Measurements from ENCODE around the gene ARRDC1. TPM values are rescaled to one million over a fixed set of nuclear protein-coding genes. Genes with fewer than 3 reads are reported as not detected.
A peak's percentile ranks its signal among the peaks of the same experiment; 100 is the strongest.

ARRDC1 gene
- polyA plus RNA-seq, 2 of the 4 experiments (the other 2 are of a cell fraction): 20.7 to 22.5 TPM

DNA sequence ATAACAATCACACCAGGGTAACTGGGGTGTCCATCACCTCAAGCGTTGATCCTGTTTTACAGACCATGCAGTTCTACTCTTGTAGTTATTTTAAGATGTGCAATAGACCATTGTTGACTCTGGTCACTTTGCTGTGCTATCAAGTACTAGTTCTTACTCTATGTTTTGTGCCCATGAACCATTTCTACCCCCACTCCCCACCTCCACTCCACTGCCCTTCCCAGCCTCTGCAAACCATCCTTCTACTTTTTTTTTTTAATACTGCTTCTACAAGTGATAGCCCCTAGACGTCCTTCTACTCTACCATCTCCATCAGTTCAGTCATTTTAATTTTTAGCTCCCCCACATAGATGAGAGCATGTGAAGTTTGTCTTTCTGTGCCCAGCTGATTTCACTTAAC lies 52.1 kb downstream of the ARRDC1 start:
- ChIA-PET POLR2A (no interaction called here), CTCF (interaction anchor here (1.1 to 1.6 kb wide), 2 partner anchors 14 to 16 kb away, joined by 3 to 6 read pairs; no protein-coding TSS in a partner anchor)
- no peak overlapping the region for H3K4me3 ChIP-seq
- ATAC-seq: no peak
- no peak for DNase-seq (ENCODE audit: low read depth in 1 of 2, low spot score in 1 of 2)
- H3K4me2 ChIP-seq: no peak overlapping the region
- 91% methylated on average over 2 of the region's 2 CpGs for WGBS (ENCODE audit: missing lambda C conversion rate)
- H3K4me1 ChIP-seq: no peaks in the 10 kb centered on the region
- TF ChIP-seq, protein P1, sequence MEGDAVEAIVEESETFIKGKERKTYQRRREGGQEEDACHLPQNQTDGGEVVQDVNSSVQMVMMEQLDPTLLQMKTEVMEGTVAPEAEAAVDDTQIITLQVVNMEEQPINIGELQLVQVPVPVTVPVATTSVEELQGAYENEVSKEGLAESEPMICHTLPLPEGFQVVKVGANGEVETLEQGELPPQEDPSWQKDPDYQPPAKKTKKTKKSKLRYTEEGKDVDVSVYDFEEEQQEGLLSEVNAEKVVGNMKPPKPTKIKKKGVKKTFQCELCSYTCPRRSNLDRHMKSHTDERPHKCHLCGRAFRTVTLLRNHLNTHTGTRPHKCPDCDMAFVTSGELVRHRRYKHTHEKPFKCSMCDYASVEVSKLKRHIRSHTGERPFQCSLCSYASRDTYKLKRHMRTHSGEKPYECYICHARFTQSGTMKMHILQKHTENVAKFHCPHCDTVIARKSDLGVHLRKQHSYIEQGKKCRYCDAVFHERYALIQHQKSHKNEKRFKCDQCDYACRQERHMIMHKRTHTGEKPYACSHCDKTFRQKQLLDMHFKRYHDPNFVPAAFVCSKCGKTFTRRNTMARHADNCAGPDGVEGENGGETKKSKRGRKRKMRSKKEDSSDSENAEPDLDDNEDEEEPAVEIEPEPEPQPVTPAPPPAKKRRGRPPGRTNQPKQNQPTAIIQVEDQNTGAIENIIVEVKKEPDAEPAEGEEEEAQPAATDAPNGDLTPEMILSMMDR (IDR thresholded peaks at IDR 0.05): no peak
- TF ChIP-seq RFX5 (IDR thresholded peaks at IDR 0.05) (no peak), HOXA7 (CRISPR knock-in tag; IDR thresholded peaks at IDR 0.05) (no peak), HOXB13 (CRISPR knock-in tag; IDR thresholded peaks at IDR 0.05; ENCODE audit: low read depth) (no peak), HEYL (CRISPR knock-in tag; IDR thresholded peaks at IDR 0.05) (no peak)
- FAIRE-seq: no peak
- H3K27ac ChIP-seq: no peak overlapping the region
- no peaks in the 10 kb centered on the region for H3K9me3 ChIP-seq

DNA sequence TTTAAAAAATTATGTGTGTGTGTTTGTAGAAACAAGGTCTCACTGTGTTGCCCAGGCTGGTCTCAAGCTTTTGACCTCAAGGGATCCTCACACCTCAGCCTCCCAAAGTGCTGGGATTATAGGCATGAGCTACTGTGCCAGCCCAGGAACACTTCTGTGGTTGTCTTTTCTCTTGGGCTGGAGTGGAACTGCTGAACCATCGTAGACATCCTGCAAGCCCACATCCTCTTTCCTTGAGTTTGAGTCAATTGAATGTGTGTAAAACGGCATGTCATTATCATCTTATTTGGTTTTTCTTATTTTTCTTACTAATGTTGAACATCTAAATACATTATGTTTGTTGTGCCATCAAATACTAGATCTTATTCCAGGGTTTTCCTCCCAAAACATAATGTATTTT lies 53.3 kb downstream of the ARRDC1 start:
- ATAC-seq (no peak), DNase-seq (ENCODE audit: low read depth in 1 of 2, low spot score in 1 of 2) (no peak), FAIRE-seq (no peak)
- TF ChIP-seq CBX2 (IDR thresholded peaks at IDR 0.05; ENCODE audit: borderline replicate concordance, low read depth): no peak
- H3K4me1 ChIP-seq: peaks cover 8% of the 10 kb centered on the region; the same call in 2 of the 3 replicates
- ChIA-PET CTCF (interaction anchor here (1.1 to 1.6 kb wide), 2 partner anchors 13 to 15 kb away, joined by 3 to 6 read pairs; no protein-coding TSS in a partner anchor), POLR2A (no interaction called here)
- no peak overlapping the region for H3K4me2 ChIP-seq
- H3K27ac ChIP-seq: no peak overlapping the region
- H3K4me3 ChIP-seq: no peak overlapping the region
- H3K9me3 ChIP-seq: no peaks in the 10 kb centered on the region
- 91% methylated on average over 2 of the region's 2 CpGs for WGBS (ENCODE audit: missing lambda C conversion rate)

DNA sequence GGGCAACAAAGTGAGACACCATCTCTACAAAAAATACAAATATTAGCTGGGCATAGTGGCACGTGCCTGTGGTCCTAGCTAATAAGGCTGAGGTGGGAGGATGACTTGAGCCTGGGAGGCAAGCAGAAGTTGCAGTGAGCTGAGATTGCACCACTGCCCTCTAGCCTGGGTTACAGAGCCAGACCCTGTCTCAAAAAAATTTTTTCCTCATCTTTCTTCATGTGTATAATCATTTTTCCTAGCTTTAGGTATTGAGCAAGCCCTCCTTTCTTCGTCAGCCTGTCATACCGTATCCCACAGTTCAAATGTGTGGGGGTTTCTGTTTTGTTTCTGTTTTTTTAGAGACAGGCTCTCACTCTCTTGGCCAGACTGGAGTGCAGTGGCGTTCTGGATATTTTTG lies 54.7 kb downstream of the ARRDC1 start:
- CTCF ChIA-PET: interaction anchor here (1.1 kb wide), 1 partner anchor 13 kb away, joined by 4 read pairs; no protein-coding TSS in a partner anchor
- no peak overlapping the region for H3K4me3 ChIP-seq
- TF ChIP-seq HOXA7 (CRISPR knock-in tag; IDR thresholded peaks at IDR 0.05): no peak
- TF ChIP-seq NPAS2 (CRISPR knock-in tag; IDR thresholded peaks at IDR 0.05; ENCODE audit: borderline replicate concordance): no peak
- no peak for TF ChIP-seq CBX2 (IDR thresholded peaks at IDR 0.05; ENCODE audit: borderline replicate concordance, low read depth)
- TF ChIP-seq FOXS1 (CRISPR knock-in tag; IDR thresholded peaks at IDR 0.05): no peak
- no peak for TF ChIP-seq JUN (IDR thresholded peaks at IDR 0.05)
- no peak overlapping the region for H3K4me2 ChIP-seq
- DNase-seq (ENCODE audit: low read depth in 1 of 2, low spot score in 1 of 2) (no peak), ATAC-seq (no peak), FAIRE-seq (no peak)
- peaks cover 21% of the 10 kb centered on the region for H3K4me1 ChIP-seq
- WGBS (ENCODE audit: missing lambda C conversion rate): 87% methylated on average over 4 of the region's 4 CpGs
- H3K9me3 ChIP-seq: no peaks in the 10 kb centered on the region
- POLR2A ChIA-PET: no interaction called here
- no peak overlapping the region for H3K27ac ChIP-seq

DNA sequence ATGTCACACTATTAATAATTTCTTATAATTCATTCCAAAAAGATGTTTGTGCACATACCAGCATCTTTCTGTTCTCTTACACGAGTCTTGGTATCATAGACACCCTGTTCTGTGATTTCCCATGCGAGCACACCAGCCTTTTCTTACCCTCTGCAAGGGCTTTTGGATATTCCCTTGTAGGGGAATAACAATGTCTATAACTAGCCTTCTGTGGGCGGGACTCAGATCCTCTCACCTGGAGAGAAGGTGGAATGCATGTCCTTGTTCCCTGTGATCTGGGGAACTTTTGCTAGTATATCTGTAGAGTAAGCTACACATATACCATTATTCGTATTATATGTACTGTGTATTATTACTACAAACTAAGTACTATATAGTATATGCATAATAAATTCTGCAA lies 58.1 kb downstream of the ARRDC1 start:
- DNase-seq (ENCODE audit: low read depth in 1 of 2, low spot score in 1 of 2) (no peak), ATAC-seq (no peak), FAIRE-seq (no peak)
- Histone ChIP-seq H3K27ac (peak overlapping the region in 1 of 2 experiments; percentile 75; a peak in 1 of 6 replicates), H3K4me1 (peaks cover 35% of the 10 kb centered on the region), H3K4me2 (peak overlapping the region; percentile 66), H3K4me3 (no peak overlapping the region), H3K9me3 (no peaks in the 10 kb centered on the region)
- 84% methylated on average over 4 of the region's 4 CpGs for WGBS (ENCODE audit: missing lambda C conversion rate)
- TF ChIP-seq RARB (CRISPR knock-in tag; IDR thresholded peaks at IDR 0.05) (no peak), POLR2A (IDR thresholded peaks at IDR 0.05; ENCODE audit: low read length) (no peak), JUNB (IDR thresholded peaks at IDR 0.05) (no peak), POLR2AphosphoS2 (conservative IDR thresholded peaks at IDR 0.05; ENCODE audit: low read length) (no peak), TFCP2L1 (CRISPR knock-in tag; IDR thresholded peaks at IDR 0.05) (no peak)
- ChIA-PET CTCF (interaction anchor here (1.1 to 1.2 kb wide), 2 partner anchors 9 to 19 kb away, joined by 4 to 5 read pairs; no protein-coding TSS in a partner anchor), POLR2A (no interaction called here)

DNA sequence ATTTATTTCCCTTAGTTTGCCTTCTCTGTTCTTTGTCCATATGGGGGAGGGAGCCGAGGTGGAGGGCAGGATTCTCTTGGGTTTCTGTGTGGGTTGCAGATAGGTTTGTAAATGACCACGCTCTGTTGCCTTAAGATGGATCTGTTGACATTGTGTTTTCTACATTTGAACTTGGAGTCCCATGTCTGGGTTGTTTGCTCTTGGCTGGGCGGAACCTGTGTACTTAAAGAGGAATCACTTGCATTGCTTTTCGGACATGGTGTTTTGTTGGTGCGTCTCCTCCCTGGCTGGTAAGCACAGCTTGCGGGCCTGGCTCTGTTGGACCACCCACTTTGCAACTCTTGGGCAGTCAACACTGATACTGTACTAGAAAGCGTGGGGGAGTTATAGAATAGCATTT lies 59.2 kb downstream of the ARRDC1 start:
- H3K4me3 ChIP-seq: no peak overlapping the region
- TF ChIP-seq, protein P2, sequence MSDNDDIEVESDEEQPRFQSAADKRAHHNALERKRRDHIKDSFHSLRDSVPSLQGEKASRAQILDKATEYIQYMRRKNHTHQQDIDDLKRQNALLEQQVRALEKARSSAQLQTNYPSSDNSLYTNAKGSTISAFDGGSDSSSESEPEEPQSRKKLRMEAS (IDR thresholded peaks at IDR 0.05): 0 out of 2 replicates have a peak, but pooled peaks have one; percentile 31
- no peak for TF ChIP-seq FOSL2 (IDR thresholded peaks at IDR 0.05)
- TF ChIP-seq FOSL2 (CRISPR knock-in tag; IDR thresholded peaks at IDR 0.05): peak; percentile 47; the same call in 1 of the 2 replicates
- TF ChIP-seq MAZ (IDR thresholded peaks at IDR 0.05; ENCODE audit: borderline replicate concordance, low read depth, low read length): no peak
- TF ChIP-seq HOXA7 (CRISPR knock-in tag; IDR thresholded peaks at IDR 0.05): no peak
- TF ChIP-seq, protein P3, sequence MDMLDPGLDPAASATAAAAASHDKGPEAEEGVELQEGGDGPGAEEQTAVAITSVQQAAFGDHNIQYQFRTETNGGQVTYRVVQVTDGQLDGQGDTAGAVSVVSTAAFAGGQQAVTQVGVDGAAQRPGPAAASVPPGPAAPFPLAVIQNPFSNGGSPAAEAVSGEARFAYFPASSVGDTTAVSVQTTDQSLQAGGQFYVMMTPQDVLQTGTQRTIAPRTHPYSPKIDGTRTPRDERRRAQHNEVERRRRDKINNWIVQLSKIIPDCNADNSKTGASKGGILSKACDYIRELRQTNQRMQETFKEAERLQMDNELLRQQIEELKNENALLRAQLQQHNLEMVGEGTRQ (IDR thresholded peaks at IDR 0.05): no peak
- peak; percentile 62 to 89; a peak in 5 of 6 replicates for ATAC-seq
- H3K27ac ChIP-seq: peak overlapping the region; percentile 69 to 78; a peak in 5 of 6 replicates
- H3K4me1 ChIP-seq: peaks cover 35% of the 10 kb centered on the region
- H3K9me3 ChIP-seq: no peaks in the 10 kb centered on the region
- DNase-seq (ENCODE audit: low read depth in 1 of 2, low spot score in 1 of 2): peak; percentile 18 to 91
- ChIA-PET POLR2A (no interaction called here), CTCF (interaction anchor here (0.6 to 1.7 kb wide), 5 partner anchors 8 to 521 kb away, joined by 3 to 5 read pairs (median 4); no protein-coding TSS in a partner anchor)
- peak overlapping the region; percentile 66 for H3K4me2 ChIP-seq
- FAIRE-seq: no peak
- WGBS (ENCODE audit: missing lambda C conversion rate): 14% methylated on average over 7 of the region's 7 CpGs

Measured in A549 (cell line).